ENCODE data around the gene RGS7BP. TPM values are rescaled to one million over a fixed set of nuclear protein-coding genes. Genes with fewer than 3 reads are reported as not detected.
A peak's percentile ranks its signal among the peaks of the same experiment; 100 is the strongest.

Gene RGS7BP
- total and polyA plus RNA-seq, 2 of the 13 experiments (the other 11 are each of a cell fraction or from before 2014, with no cell fraction given) = not detected

DNA sequence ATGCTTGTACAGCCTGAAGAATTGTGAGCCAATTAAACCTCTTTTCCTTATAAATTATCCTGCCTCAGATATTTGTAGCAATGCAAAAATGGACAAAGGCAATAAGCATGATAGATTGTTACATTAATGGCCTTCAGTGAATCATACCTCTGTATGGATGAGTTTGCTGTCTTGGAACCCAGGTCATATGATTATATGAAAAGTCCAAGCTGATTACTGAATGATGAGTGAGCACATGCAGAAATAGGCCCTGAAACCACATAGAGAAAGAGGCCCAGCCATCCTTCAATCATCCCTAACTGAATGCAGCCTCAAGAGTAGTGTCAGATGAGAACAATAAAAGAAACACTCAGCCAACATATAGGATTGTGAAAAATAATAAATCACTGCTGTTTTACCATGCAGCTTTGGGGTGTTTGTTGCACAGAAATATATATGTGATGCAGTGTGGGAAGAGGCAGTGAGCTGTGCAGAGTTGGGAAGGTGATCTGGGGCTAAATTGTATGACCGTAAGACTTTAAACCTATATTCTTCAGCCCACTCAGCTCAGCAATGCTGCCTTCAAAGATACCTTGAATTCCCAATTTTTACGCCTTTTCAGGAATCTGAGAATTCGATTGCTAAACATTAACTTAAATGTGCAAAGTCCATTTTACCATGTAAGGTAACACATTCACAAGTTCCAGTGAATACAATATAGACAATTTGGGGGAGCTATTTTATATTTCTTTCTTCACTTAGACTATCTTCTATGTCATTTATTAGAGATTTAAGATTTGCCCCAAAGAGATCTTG lies 148.1 kb downstream of the RGS7BP start (continued):
- TF ChIP-seq, protein P1, sequence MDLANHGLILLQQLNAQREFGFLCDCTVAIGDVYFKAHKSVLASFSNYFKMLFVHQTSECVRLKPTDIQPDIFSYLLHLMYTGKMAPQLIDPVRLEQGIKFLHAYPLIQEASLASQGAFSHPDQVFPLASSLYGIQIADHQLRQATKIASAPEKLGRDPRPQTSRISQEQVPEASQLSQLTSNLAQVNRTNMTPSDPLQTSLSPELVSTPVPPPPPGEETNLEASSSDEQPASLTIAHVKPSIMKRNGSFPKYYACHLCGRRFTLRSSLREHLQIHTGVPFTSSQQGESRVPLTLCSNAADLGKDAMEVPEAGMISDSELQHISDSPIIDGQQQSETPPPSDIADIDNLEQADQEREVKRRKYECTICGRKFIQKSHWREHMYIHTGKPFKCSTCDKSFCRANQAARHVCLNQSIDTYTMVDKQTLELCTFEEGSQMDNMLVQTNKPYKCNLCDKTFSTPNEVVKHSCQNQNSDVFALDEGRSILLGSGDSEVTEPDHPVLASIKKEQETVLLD (CRISPR knock-in tag; IDR thresholded peaks at IDR 0.05; ENCODE audit: low read depth) = no peak
- TF ChIP-seq RELA (CRISPR knock-in tag; IDR thresholded peaks at IDR 0.05) (no peak), SP5 (CRISPR knock-in tag; IDR thresholded peaks at IDR 0.05; ENCODE audit: borderline replicate concordance, low read depth) (no peak), ZNF34 (CRISPR knock-in tag; IDR thresholded peaks at IDR 0.05; ENCODE audit: borderline replicate concordance) (no peak), KLF11 (CRISPR knock-in tag; IDR thresholded peaks at IDR 0.05) (no peak), ZNF761 (CRISPR knock-in tag; conservative IDR thresholded peaks at IDR 0.05) (no peak), CSRNP1 (CRISPR knock-in tag; IDR thresholded peaks at IDR 0.05) (no peak), ZKSCAN5 (CRISPR knock-in tag; IDR thresholded peaks at IDR 0.05) (no peak), HNF4A (CRISPR knock-in tag; IDR thresholded peaks at IDR 0.05) (peak; percentile 25; the same call in 1 of the 2 replicates), ATF7 (IDR thresholded peaks at IDR 0.05) (no peak), ATF7 (CRISPR knock-in tag; IDR thresholded peaks at IDR 0.05) (no peak), RXRB (CRISPR knock-in tag; IDR thresholded peaks at IDR 0.05; ENCODE audit: borderline replicate concordance) (no peak), ZZZ3 (CRISPR knock-in tag; IDR thresholded peaks at IDR 0.05; ENCODE audit: borderline replicate concordance) (no peak), ZNF234 (CRISPR knock-in tag; conservative IDR thresholded peaks at IDR 0.05) (no peak), ZNF441 (CRISPR knock-in tag; IDR thresholded peaks at IDR 0.05; ENCODE audit: borderline replicate concordance) (no peak), NCOR1 (IDR thresholded peaks at IDR 0.05; ENCODE audit: borderline replicate concordance, low read length) (peak; percentile 58; the same call in 1 of the 2 replicates)
- TF ChIP-seq, protein P2, sequence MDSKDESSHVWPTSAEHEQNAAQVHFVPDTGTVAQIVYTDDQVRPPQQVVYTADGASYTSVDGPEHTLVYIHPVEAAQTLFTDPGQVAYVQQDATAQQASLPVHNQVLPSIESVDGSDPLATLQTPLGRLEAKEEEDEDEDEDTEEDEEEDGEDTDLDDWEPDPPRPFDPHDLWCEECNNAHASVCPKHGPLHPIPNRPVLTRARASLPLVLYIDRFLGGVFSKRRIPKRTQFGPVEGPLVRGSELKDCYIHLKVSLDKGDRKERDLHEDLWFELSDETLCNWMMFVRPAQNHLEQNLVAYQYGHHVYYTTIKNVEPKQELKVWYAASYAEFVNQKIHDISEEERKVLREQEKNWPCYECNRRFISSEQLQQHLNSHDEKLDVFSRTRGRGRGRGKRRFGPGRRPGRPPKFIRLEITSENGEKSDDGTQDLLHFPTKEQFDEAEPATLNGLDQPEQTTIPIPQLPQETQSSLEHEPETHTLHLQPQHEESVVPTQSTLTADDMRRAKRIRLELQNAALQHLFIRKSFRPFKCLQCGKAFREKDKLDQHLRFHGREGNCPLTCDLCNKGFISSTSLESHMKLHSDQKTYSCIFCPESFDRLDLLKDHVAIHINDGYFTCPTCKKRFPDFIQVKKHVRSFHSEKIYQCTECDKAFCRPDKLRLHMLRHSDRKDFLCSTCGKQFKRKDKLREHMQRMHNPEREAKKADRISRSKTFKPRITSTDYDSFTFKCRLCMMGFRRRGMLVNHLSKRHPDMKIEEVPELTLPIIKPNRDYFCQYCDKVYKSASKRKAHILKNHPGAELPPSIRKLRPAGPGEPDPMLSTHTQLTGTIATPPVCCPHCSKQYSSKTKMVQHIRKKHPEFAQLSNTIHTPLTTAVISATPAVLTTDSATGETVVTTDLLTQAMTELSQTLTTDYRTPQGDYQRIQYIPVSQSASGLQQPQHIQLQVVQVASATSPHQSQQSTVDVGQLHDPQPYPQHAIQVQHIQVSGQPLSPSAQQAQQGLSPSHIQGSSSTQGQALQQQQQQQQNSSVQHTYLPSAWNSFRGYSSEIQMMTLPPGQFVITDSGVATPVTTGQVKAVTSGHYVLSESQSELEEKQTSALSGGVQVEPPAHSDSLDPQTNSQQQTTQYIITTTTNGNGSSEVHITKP (CRISPR knock-in tag; IDR thresholded peaks at IDR 0.05; ENCODE audit: low read depth) = no peak
- TF ChIP-seq, protein P3, sequence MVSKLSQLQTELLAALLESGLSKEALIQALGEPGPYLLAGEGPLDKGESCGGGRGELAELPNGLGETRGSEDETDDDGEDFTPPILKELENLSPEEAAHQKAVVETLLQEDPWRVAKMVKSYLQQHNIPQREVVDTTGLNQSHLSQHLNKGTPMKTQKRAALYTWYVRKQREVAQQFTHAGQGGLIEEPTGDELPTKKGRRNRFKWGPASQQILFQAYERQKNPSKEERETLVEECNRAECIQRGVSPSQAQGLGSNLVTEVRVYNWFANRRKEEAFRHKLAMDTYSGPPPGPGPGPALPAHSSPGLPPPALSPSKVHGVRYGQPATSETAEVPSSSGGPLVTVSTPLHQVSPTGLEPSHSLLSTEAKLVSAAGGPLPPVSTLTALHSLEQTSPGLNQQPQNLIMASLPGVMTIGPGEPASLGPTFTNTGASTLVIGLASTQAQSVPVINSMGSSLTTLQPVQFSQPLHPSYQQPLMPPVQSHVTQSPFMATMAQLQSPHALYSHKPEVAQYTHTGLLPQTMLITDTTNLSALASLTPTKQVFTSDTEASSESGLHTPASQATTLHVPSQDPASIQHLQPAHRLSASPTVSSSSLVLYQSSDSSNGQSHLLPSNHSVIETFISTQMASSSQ (IDR thresholded peaks at IDR 0.05; ENCODE audit: low read depth) = peak; percentile 75
- TF ChIP-seq, protein P3 (CRISPR knock-in tag; IDR thresholded peaks at IDR 0.05; ENCODE audit: borderline replicate concordance) = no peak
